Neural progenitor cell (in vitro differentiated cells): ENCODE results near the gene USP35. TPM values are rescaled to one million over a fixed set of nuclear protein-coding genes. Genes with fewer than 3 reads are reported as not detected.

Source experiments
- DNase-seq: peaks from one replicate; pipeline ENCODE4 v3.0.0-alpha.2; 2016; ENCODE audit warnings: low spot score
- H2AFZ ChIP-seq: fragments of 200-600 bp; sonication (generic); replicated peaks from 2 replicates; pipeline ENCODE4 v1.6.1; 2016; ENCODE audit warnings: antibody characterized with exemption
- H3F3A ChIP-seq: fragments of 200-600 bp; sonication (generic); 2 replicates; pipeline ENCODE4 v1.6.1; 2016; ENCODE audit warnings: antibody characterized with exemption, low read depth
- H3K27ac ChIP-seq: fragments of 200-600 bp; sonication (generic); 2 replicates; pipeline ENCODE4 v1.5.1; 2016; ENCODE audit warnings: mild to moderate bottlenecking
- H3K27me3 ChIP-seq: fragments of 200-600 bp; sonication (generic); 2 replicates; pipeline ENCODE4 v1.6.1; 2016; ENCODE audit warnings: mild to moderate bottlenecking, moderate library complexity
- H3K36me3 ChIP-seq: fragments of 200-600 bp; sonication (generic); 2 replicates; pipeline ENCODE4 v1.5.1; 2016
- H3K4me1 ChIP-seq: fragments of 200-600 bp; sonication (generic); 2 replicates; pipeline ENCODE4 v1.6.1; 2016; ENCODE audit warnings: mixed run types
- H3K4me2 ChIP-seq: fragments of 200-600 bp; sonication (generic); 2 replicates; pipeline ENCODE4 v1.6.1; 2016
- H3K4me3 ChIP-seq: fragments of 200-600 bp; sonication (generic); 2 replicates; pipeline ENCODE4 v1.5.1; 2016
- H3K79me2 ChIP-seq: fragments of 200-600 bp; sonication (generic); 2 replicates; pipeline ENCODE4 v1.6.1; 2016; ENCODE audit warnings: low read depth
- H3K9ac ChIP-seq: fragments of 200-600 bp; sonication (generic); 2 replicates; pipeline ENCODE4 v1.6.1; 2016
- H3K9me3 ChIP-seq: fragments of 200-600 bp; sonication (generic); 2 replicates; pipeline ENCODE4 v1.5.1; 2016; ENCODE audit warnings: low read depth
- H4K20me1 ChIP-seq: fragments of 200-600 bp; sonication (generic); 2 replicates; pipeline ENCODE4 v1.6.1; 2016; ENCODE audit warnings: low read depth
- H3K27ac Mint-ChIP-seq: 3 replicates; pipeline ENCODE4 v1.8.0; 2021; ENCODE audit warnings: mixed read lengths
- H3K27me3 Mint-ChIP-seq: 2 replicates; pipeline ENCODE4 v1.8.0; 2022; ENCODE audit warnings: low read depth, mild to moderate bottlenecking, inconsistent platforms, moderate library complexity, mixed read lengths; ENCODE audit not compliant: insufficient read depth
- H3K36me3 Mint-ChIP-seq: 3 replicates; pipeline ENCODE4 v1.8.0; 2021; ENCODE audit warnings: mixed read lengths
- H3K4me1 Mint-ChIP-seq: 3 replicates; pipeline ENCODE4 v1.8.0; 2021; ENCODE audit warnings: mixed read lengths
- H3K4me3 Mint-ChIP-seq: 3 replicates; pipeline ENCODE4 v1.8.0; 2021; ENCODE audit warnings: mild to moderate bottlenecking, moderate library complexity, mixed read lengths
- H3K9me3 Mint-ChIP-seq: 3 replicates; pipeline ENCODE4 v1.8.0; 2020; ENCODE audit warnings: mixed read lengths
- CTCF ChIP-seq: fragments of 200-600 bp; sonication (generic); IDR thresholded peaks from 2 replicates; pipeline ENCODE4 v1.5.1; 2017; ENCODE audit warnings: antibody characterized with exemption, mild to moderate bottlenecking
- EZH2 ChIP-seq: fragments of 200-600 bp; sonication (generic); IDR thresholded peaks from 2 replicates; pipeline ENCODE4 v1.6.1; 2017; ENCODE audit warnings: antibody characterized with exemption, mild to moderate bottlenecking, moderate library complexity
- EZH2phosphoT487 ChIP-seq: fragments of 200-600 bp; sonication (generic); IDR thresholded peaks from 2 replicates; pipeline ENCODE4 v1.6.1; 2017; ENCODE audit warnings: antibody characterized with exemption
- total RNA-seq: library from RNA; depleted of rRNA; stranded (reverse); fragments of >200 nt; gene quantifications from 2 replicates; pipeline ENCODE4 v1.2.3, GENCODE V29; 2015; ENCODE audit warnings: low replicate concordance

USP35 gene
- total RNA-seq, 1 donor from 2014 or later = 4.2 TPM

- Histone ChIP-seq H3K27ac (no peak overlapping the region), H3F3A (no peaks in the 10 kb centered on the region), H3K4me1 (peaks cover 9% of the 10 kb centered on the region), H2AFZ (no peak overlapping the region), H3K36me3 (peaks cover 3% of the 10 kb centered on the region), H3K4me3 (peak overlapping the region; percentile 93), H3K27me3 (no peaks in the 10 kb centered on the region), H3K79me2 (peaks cover 59% of the 10 kb centered on the region), H3K9me3 (no peaks in the 10 kb centered on the region), H3K4me2 (peak overlapping the region; percentile 95), H4K20me1 (no peaks in the 10 kb centered on the region), H3K9ac (peak overlapping the region; percentile 67)
- TF ChIP-seq EZH2phosphoT487 = no peak
- no peak for TF ChIP-seq EZH2
- no peak for TF ChIP-seq CTCF
- no peak for DNase-seq
- peaks cover 22% of the 10 kb centered on the region for H3K4me1 Mint-ChIP-seq
- H3K4me3 Mint-ChIP-seq = peak overlapping the region; percentile 99
- peak overlapping the region; percentile 12 for H3K27ac Mint-ChIP-seq
- H3K36me3 Mint-ChIP-seq = peaks cover 31% of the 10 kb centered on the region
- H3K9me3 Mint-ChIP-seq = no peaks in the 10 kb centered on the region
- no peaks in the 10 kb centered on the region for H3K27me3 Mint-ChIP-seq
Observed at GRCh38 chr11:78140392-78141077, 48.2 kb upstream of the USP35 start.

- no peak overlapping the region for H3K27ac Mint-ChIP-seq
- Histone ChIP-seq H4K20me1 (no peaks in the 10 kb centered on the region), H3K4me1 (no peaks in the 10 kb centered on the region), H3K27ac (no peak overlapping the region), H3K27me3 (no peaks in the 10 kb centered on the region), H3K79me2 (peaks cover 12% of the 10 kb centered on the region), H3K36me3 (peaks cover 3% of the 10 kb centered on the region), H2AFZ (no peak overlapping the region), H3K4me2 (no peak overlapping the region), H3K9me3 (no peaks in the 10 kb centered on the region), H3K4me3 (no peak overlapping the region), H3K9ac (no peak overlapping the region), H3F3A (no peaks in the 10 kb centered on the region)
- H3K4me1 Mint-ChIP-seq = peaks cover 6% of the 10 kb centered on the region
- no peaks in the 10 kb centered on the region for H3K27me3 Mint-ChIP-seq
- no peak overlapping the region for H3K4me3 Mint-ChIP-seq
- no peaks in the 10 kb centered on the region for H3K9me3 Mint-ChIP-seq
- DNase-seq = no peak
- peaks cover 9% of the 10 kb centered on the region for H3K36me3 Mint-ChIP-seq
- TF ChIP-seq EZH2phosphoT487 (no peak), CTCF (no peak), EZH2 (no peak)
Observed at GRCh38 chr11:78145511-78146025, 43.2 kb upstream of the USP35 start.

- no peaks in the 10 kb centered on the region for H3K36me3 ChIP-seq
- no peak overlapping the region for H3K9ac ChIP-seq
- no peaks in the 10 kb centered on the region for H4K20me1 ChIP-seq
- no peaks in the 10 kb centered on the region for H3K79me2 ChIP-seq
- Mint-ChIP-seq H3K27ac (no peak overlapping the region), H3K9me3 (no peaks in the 10 kb centered on the region), H3K27me3 (no peaks in the 10 kb centered on the region), H3K36me3 (peaks cover 6% of the 10 kb centered on the region), H3K4me1 (no peaks in the 10 kb centered on the region), H3K4me3 (no peak overlapping the region)
- no peak overlapping the region for H2AFZ ChIP-seq
- no peak overlapping the region for H3K27ac ChIP-seq
- H3K4me3 ChIP-seq = no peak overlapping the region
- no peaks in the 10 kb centered on the region for H3K4me1 ChIP-seq
- no peaks in the 10 kb centered on the region for H3K27me3 ChIP-seq
- no peaks in the 10 kb centered on the region for H3F3A ChIP-seq
- no peak for DNase-seq
- no peaks in the 10 kb centered on the region for H3K9me3 ChIP-seq
- no peak overlapping the region for H3K4me2 ChIP-seq
- TF ChIP-seq EZH2phosphoT487 = no peak
- no peak for TF ChIP-seq CTCF
- TF ChIP-seq EZH2 = no peak
Observed at GRCh38 chr11:78147807-78148206, 40.9 kb upstream of the USP35 start.
